SK-N-SH (cell line): ENCODE results near the gene KIF12.

Experiments
- CTCF ChIP-seq: fragments of 200-600 bp; sonication (generic); IDR thresholded peaks from 2 replicates; pipeline ENCODE4 v1.6.1; 2017; ENCODE audit warnings: antibody characterized with exemption, mild to moderate bottlenecking, moderate library complexity
- ELF1 ChIP-seq: IDR thresholded peaks from 2 replicates; pipeline ENCODE4 v1.4.0; 2012
- RCOR1 ChIP-seq: fragments of 150-350 bp; IDR thresholded peaks from 2 replicates; pipeline ENCODE4 v1.6.1; 2017; ENCODE audit warnings: antibody characterized with exemption, low read length
- RFX5 ChIP-seq: IDR thresholded peaks from 2 replicates; pipeline ENCODE4 v1.6.1; 2012; ENCODE audit warnings: mild to moderate bottlenecking, improper control_type of control experiment, low read length

- TF ChIP-seq RFX5 (no peak), CTCF (no peak), ELF1 (no peak), RCOR1 (no peak)
Observed at GRCh38 chr9:114099669-114100270, 678 bp upstream of the KIF12 start.
